BLaER1 (cell line): ENCODE data around the gene MAP2K3.

ENCODE experiments used
- H3K27ac ChIP-seq: shearing (Covaris generic); formaldehyde crosslinking; 2 replicates; pipeline ENCODE4 v1.8.1; 2022
- H3K27me3 ChIP-seq: shearing (Covaris generic); formaldehyde crosslinking; 2 replicates; pipeline ENCODE4 v1.8.1; 2022
- H3K36me3 ChIP-seq: shearing (Covaris generic); formaldehyde crosslinking; 2 replicates; pipeline ENCODE4 v1.8.1; 2022
- H3K4me1 ChIP-seq: shearing (Covaris generic); formaldehyde crosslinking; 2 replicates; pipeline ENCODE4 v1.8.1; 2022
- H3K4me2 ChIP-seq: shearing (Covaris generic); formaldehyde crosslinking; 2 replicates; pipeline ENCODE4 v1.8.1; 2022
- H3K4me3 ChIP-seq: shearing (Covaris generic); formaldehyde crosslinking; 2 replicates; pipeline ENCODE4 v1.8.1; 2022
- H3K9ac ChIP-seq: shearing (Covaris generic); formaldehyde crosslinking; 2 replicates; pipeline ENCODE4 v1.8.1; 2022
- H3K9me3 ChIP-seq: shearing (Covaris generic); formaldehyde crosslinking; 2 replicates; pipeline ENCODE4 v1.8.1; 2022
- H4K20me1 ChIP-seq: shearing (Covaris generic); formaldehyde crosslinking; 2 replicates; pipeline ENCODE4 v1.8.1; 2022
- Cebpa-rat ChIP-seq: shearing (Covaris generic); IDR thresholded peaks from 2 replicates; pipeline ENCODE4 v1.8.1; 2022

The MAP2K3 gene

GRCh38 chr17:21280081-21280518, 4.4 kb upstream of the MAP2K3 start:
- Histone ChIP-seq H3K4me3 (no peak overlapping the region), H3K36me3 (no peaks in the 10 kb centered on the region), H4K20me1 (peaks cover 14% of the 10 kb centered on the region), H3K27me3 (peaks cover 18% of the 10 kb centered on the region), H3K4me2 (peak overlapping the region; percentile 62; the same call in 1 of the 2 replicates), H3K4me1 (peaks cover 76% of the 10 kb centered on the region), H3K9ac (no peak overlapping the region), H3K9me3 (no peaks in the 10 kb centered on the region), H3K27ac (peak overlapping the region; percentile 32; the same call in 1 of the 2 replicates)
- no peak for TF ChIP-seq Cebpa-rat

- Histone ChIP-seq H3K4me1 (peaks cover 67% of the 10 kb centered on the region), H3K9me3 (no peaks in the 10 kb centered on the region), H3K27ac (no peak overlapping the region), H3K4me3 (no peak overlapping the region), H3K9ac (no peak overlapping the region), H4K20me1 (peaks cover 35% of the 10 kb centered on the region), H3K27me3 (peaks cover 18% of the 10 kb centered on the region), H3K36me3 (no peaks in the 10 kb centered on the region), H3K4me2 (peak overlapping the region; percentile 2; the same call in 1 of the 2 replicates)
- TF ChIP-seq Cebpa-rat = no peak
Measured at GRCh38 chr17:21282231-21282630, 2.3 kb upstream of the MAP2K3 start.

- Histone ChIP-seq H3K4me3 (no peak overlapping the region), H4K20me1 (peaks cover 41% of the 10 kb centered on the region), H3K27me3 (peaks cover 18% of the 10 kb centered on the region), H3K36me3 (no peaks in the 10 kb centered on the region), H3K9ac (no peak overlapping the region), H3K9me3 (no peaks in the 10 kb centered on the region), H3K27ac (no peak overlapping the region), H3K4me1 (peaks cover 66% of the 10 kb centered on the region), H3K4me2 (peak overlapping the region; percentile 100; the same call in 1 of the 2 replicates)
- TF ChIP-seq Cebpa-rat = no peak
Measured at GRCh38 chr17:21282850-21283249, 1.7 kb upstream of the MAP2K3 start.

GRCh38 chr17:21283482-21284318, 811 bp upstream of the MAP2K3 start:
- H3K4me3 ChIP-seq = peak overlapping the region; percentile 95
- no peaks in the 10 kb centered on the region for H3K36me3 ChIP-seq
- no peaks in the 10 kb centered on the region for H3K9me3 ChIP-seq
- H3K9ac ChIP-seq = peak overlapping the region; percentile 88
- peaks cover 18% of the 10 kb centered on the region for H3K27me3 ChIP-seq
- H4K20me1 ChIP-seq = peaks cover 50% of the 10 kb centered on the region
- peaks cover 66% of the 10 kb centered on the region for H3K4me1 ChIP-seq
- peak overlapping the region; percentile 100 for H3K4me2 ChIP-seq
- no peak overlapping the region for H3K27ac ChIP-seq
- TF ChIP-seq Cebpa-rat = no peak

- Histone ChIP-seq H3K4me2 (peak overlapping the region; percentile 100), H3K9ac (peak overlapping the region; percentile 88), H4K20me1 (peaks cover 67% of the 10 kb centered on the region), H3K4me1 (peaks cover 68% of the 10 kb centered on the region), H3K36me3 (no peaks in the 10 kb centered on the region; the same call in 1 of the 2 replicates), H3K27me3 (peaks cover 18% of the 10 kb centered on the region), H3K4me3 (peak overlapping the region; percentile 95), H3K27ac (peak overlapping the region; percentile 97), H3K9me3 (no peaks in the 10 kb centered on the region)
- TF ChIP-seq Cebpa-rat = no peak
Measured at GRCh38 chr17:21285164-21286065, 904 bp downstream of the MAP2K3 start.

- Histone ChIP-seq H3K9me3 (no peaks in the 10 kb centered on the region), H3K4me3 (peak overlapping the region; percentile 95), H3K27me3 (peaks cover 18% of the 10 kb centered on the region), H3K27ac (peak overlapping the region; percentile 97), H3K36me3 (peaks cover 4% of the 10 kb centered on the region), H4K20me1 (peaks cover 75% of the 10 kb centered on the region), H3K4me1 (peaks cover 68% of the 10 kb centered on the region), H3K4me2 (peak overlapping the region; percentile 100), H3K9ac (peak overlapping the region; percentile 88)
- TF ChIP-seq Cebpa-rat = no peak
Measured at GRCh38 chr17:21286066-21286770, 1.7 kb downstream of the MAP2K3 start.

- Histone ChIP-seq H3K27ac (peak overlapping the region; percentile 97), H3K4me2 (peak overlapping the region; percentile 100)
Measured at GRCh38 chr17:21286909-21287702, 2.6 kb downstream of the MAP2K3 start.

GRCh38 chr17:21287703-21288449, 3.4 kb downstream of the MAP2K3 start:
- Histone ChIP-seq H3K4me1 (peaks cover 75% of the 10 kb centered on the region), H3K36me3 (peaks cover 20% of the 10 kb centered on the region), H3K9ac (peak overlapping the region; percentile 88), H3K4me2 (peak overlapping the region; percentile 100), H3K27me3 (peaks cover 12% of the 10 kb centered on the region), H3K4me3 (peak overlapping the region; percentile 95), H3K9me3 (no peaks in the 10 kb centered on the region), H3K27ac (peak overlapping the region; percentile 97), H4K20me1 (peaks cover 92% of the 10 kb centered on the region)
- TF ChIP-seq Cebpa-rat = peak; percentile 79; the same call in 1 of the 2 replicates

More at GRCh38 chr17:21286909-21287702, 2.6 kb downstream of the MAP2K3 start:
- Histone ChIP-seq H3K4me1 (peaks cover 73% of the 10 kb centered on the region), H4K20me1 (peaks cover 84% of the 10 kb centered on the region), H3K27me3 (peaks cover 18% of the 10 kb centered on the region), H3K4me3 (peak overlapping the region; percentile 95), H3K9ac (peak overlapping the region; percentile 88), H3K9me3 (no peaks in the 10 kb centered on the region), H3K36me3 (peaks cover 13% of the 10 kb centered on the region)
- TF ChIP-seq Cebpa-rat = no peak
